GM12874 (cell line): ENCODE measurements around the gene RBM33.

ENCODE experiments used
- CTCF ChIP-seq: IDR thresholded peaks from 2 replicates; pipeline ENCODE4 v1.5.1; 2011; ENCODE audit warnings: low read depth, mild to moderate bottlenecking, control low read depth, low read length, moderate library complexity; ENCODE audit not compliant: insufficient read depth

RBM33 gene

GRCh38 chr7:155766386-155766785, 121.9 kb downstream of the RBM33 start:
- no peak for TF ChIP-seq CTCF

GRCh38 chr7:155766966-155767916, 122.8 kb downstream of the RBM33 start:
- TF ChIP-seq CTCF = no peak

GRCh38 chr7:155769701-155770100, 125.2 kb downstream of the RBM33 start:
- TF ChIP-seq CTCF = no peak

GRCh38 chr7:155770241-155770640, 125.8 kb downstream of the RBM33 start:
- no peak for TF ChIP-seq CTCF

GRCh38 chr7:155773531-155773930, 129.1 kb downstream of the RBM33 start:
- TF ChIP-seq CTCF = no peak

- TF ChIP-seq CTCF = no peak
Measured at GRCh38 chr7:155774947-155775346, 130.5 kb downstream of the RBM33 start.

- no peak for TF ChIP-seq CTCF
Measured at GRCh38 chr7:155775691-155776090, 131.2 kb downstream of the RBM33 start.
